ENCODE measurements around the gene TRIO.

Gene TRIO

DNA sequence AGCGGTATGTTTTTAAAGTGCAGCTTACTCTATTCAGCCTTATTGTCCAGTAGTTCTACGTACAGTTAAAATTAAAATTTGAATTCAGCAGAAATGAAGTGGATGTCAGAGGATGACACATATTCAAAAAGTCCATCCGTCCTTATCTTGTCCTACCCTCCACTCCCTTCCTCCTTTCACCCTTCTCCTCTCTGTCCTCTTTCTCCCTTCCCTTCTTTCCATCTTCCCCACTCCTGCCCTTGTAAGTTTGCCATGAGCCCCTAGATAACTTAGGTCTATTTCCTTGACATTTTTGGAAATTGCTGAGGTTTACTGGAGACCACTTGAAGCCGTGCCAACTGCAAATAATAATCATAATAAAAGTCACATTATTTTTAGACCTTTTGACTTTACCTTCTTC lies 67.6 kb downstream of the TRIO start:
- Histone ChIP-seq H3K4me3 (no peak overlapping the region), H3K27me3 (ENCODE audit: low read depth) (no peaks in the 10 kb centered on the region), H3K36me3 (replicated peaks) (no peaks in the 10 kb centered on the region), H3K4me1 (peaks cover 12% of the 10 kb centered on the region), H3K9me3 (no peaks in the 10 kb centered on the region)
- DNase-seq (ENCODE audit: low spot score in 2 of 2) = no peak
- in situ Hi-C loops (cut with MboI; ENCODE audit: low sequenced_read_pairs) = no loop called here

DNA sequence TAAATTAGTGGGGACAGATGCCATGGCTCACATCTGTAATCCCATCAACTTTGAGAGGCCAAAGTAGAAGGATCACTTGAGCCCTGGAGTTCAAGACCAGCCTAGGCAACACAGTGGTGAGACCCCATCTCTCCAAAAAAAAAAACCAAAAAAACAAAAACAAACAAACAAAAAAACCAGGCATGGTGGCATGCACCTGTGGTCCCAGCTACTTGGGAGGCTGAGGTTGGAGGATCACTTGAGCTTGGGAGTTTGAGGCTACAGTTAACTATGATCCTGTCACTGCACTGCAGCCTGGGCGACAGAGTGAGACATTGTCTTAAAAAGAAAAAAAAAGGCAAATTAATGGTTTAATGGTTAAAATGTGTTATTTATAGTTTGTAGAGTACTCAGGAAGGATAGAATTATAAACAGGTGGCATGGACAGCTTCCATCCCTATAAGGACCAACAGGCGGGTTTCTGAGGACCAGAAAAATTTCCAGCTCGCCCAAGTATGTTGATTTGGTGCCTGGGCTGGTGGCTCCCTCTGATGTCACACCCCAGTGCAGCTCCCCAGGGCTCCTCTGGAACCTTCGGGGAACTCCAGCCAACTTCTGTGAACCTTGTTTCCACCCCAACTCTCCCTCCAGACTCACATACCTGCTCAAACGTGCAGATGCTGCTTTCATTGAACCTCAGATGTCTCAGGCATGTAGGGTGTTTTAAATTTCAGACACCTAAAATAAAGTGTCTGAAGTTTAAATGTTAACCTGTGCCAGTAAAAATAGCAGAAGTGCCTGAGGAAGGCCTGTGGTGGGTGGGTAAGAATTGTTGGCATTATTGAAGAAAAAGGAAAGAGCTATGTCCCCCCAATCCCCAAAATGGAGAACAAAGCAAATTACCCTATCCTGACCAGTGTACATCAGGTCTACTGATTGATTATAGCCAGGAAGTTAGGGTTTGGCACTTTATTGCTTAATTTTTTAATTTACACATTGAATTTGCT lies 69.0 kb downstream of the TRIO start:
- Histone ChIP-seq H3K9me3 (no peaks in the 10 kb centered on the region), H3K27me3 (ENCODE audit: low read depth) (no peaks in the 10 kb centered on the region), H3K4me3 (no peak overlapping the region), H3K4me1 (peaks cover 17% of the 10 kb centered on the region), H3K36me3 (replicated peaks) (no peaks in the 10 kb centered on the region)
- DNase-seq (ENCODE audit: low spot score in 2 of 2) = no peak
- in situ Hi-C loops (cut with MboI; ENCODE audit: low sequenced_read_pairs) = no loop called here

DNA sequence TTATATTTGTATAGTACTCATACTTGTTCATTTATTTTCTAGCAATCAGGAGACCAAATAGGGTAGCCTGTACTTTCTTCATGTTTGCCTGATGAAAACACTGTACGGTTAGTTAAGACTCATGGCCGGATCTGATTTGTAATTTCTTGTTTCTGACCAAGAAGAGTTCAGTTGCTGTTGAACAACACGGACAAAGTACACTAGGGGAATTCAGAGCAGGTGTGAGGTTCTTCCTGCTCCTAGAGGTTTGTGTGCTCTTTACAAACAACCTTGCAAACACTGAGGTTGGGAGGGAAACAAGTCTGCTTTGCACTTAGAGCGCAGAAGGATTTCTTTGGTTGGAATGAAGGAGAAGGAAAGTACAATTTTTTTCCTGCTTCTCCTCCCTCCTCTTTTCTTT lies 69.7 kb downstream of the TRIO start:
- Histone ChIP-seq H3K27me3 (ENCODE audit: low read depth) (no peaks in the 10 kb centered on the region), H3K4me1 (peaks cover 17% of the 10 kb centered on the region), H3K4me3 (no peak overlapping the region), H3K36me3 (replicated peaks) (no peaks in the 10 kb centered on the region), H3K9me3 (no peaks in the 10 kb centered on the region)
- in situ Hi-C loops (cut with MboI; ENCODE audit: low sequenced_read_pairs) = no loop called here
- DNase-seq (ENCODE audit: low spot score in 2 of 2) = no peak

DNA sequence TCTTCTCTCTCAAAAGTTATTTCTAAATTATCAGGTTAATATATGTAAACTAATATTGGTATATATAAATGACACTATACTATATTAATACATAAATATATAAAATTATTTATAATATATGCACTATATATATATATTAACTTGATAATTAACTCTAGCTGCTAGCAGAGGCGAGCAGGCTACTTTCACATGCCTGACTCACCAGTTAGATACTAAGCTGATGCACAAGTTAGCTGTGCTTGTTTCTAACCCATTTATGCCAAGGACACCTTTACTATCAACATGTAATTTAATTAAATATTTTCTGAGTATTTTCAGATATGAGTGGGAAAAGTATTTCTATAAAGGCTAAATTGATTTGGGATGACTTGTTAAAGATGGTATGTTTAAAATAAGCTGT lies 70.1 kb downstream of the TRIO start:
- H3K4me3 ChIP-seq = no peak overlapping the region
- no peaks in the 10 kb centered on the region for H3K27me3 ChIP-seq (ENCODE audit: low read depth)
- in situ Hi-C loops (cut with MboI; ENCODE audit: low sequenced_read_pairs) = no loop called here
- no peaks in the 10 kb centered on the region for H3K9me3 ChIP-seq
- H3K4me1 ChIP-seq = peaks cover 17% of the 10 kb centered on the region
- no peak for DNase-seq (ENCODE audit: low spot score in 2 of 2)
- H3K36me3 ChIP-seq (replicated peaks) = no peaks in the 10 kb centered on the region

DNA sequence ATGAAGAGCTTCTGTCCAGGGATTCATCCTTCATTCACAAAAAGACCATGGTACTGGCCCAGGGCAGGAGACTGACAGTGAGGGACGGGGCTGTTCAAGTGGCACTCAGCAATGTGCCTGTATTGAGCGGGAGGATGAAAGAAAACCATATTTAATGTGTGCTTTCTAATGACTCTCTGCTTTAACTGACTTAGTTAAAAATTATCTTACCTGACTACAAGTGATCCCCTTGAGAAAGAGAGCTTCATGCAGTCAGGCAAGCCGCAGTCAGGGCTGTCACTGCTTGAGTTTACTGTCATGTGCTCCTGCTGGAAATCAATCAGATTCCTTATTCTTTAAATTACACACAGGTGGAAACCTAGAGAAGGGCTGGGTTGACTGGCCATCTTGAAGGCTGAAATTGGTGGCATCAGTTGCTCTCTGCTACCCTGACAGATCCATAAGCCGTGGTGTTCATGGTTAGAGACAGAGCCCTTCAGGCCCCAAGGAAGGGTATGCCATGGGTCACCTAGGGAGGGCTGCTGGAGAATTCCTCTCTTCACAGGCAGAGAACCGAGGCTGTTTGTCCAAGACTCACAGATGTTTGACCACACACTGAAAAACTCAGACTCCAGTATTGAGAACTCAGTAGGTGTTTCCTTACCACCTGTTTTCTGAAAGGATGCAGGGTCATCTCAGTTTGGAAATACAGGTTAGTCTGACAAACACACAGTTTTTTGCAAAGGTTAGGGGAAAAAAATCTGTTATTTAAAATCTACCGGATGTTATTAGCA lies 70.9 kb downstream of the TRIO start:
- no peak for DNase-seq (ENCODE audit: low spot score in 2 of 2)
- Histone ChIP-seq H3K9me3 (no peaks in the 10 kb centered on the region), H3K36me3 (replicated peaks) (no peaks in the 10 kb centered on the region), H3K4me3 (no peak overlapping the region), H3K27me3 (ENCODE audit: low read depth) (no peaks in the 10 kb centered on the region), H3K4me1 (peaks cover 17% of the 10 kb centered on the region)
- in situ Hi-C loops (cut with MboI; ENCODE audit: low sequenced_read_pairs) = no loop called here

DNA sequence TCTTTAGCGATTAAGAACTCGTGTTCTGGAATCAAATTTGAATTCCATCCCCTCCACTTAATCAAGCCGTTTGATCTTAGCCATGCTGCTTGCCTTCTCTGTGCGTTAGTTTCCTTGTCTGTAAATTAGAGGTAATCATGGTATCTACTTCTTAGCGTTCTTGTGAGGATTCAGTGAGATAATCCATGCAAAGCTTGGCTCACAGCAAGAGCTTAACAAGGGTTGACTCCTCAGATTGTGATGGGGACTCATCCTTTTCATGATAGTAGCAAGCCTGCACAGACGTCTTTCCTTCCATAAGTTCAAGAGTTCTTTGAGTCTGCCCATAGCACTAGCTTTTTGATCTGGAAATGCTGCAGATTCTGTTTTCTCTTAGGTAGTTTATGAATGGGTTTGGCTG lies 72.8 kb downstream of the TRIO start:
- in situ Hi-C loops (cut with MboI; ENCODE audit: low sequenced_read_pairs) = no loop called here
- Histone ChIP-seq H3K4me1 (peaks cover 17% of the 10 kb centered on the region), H3K9me3 (no peaks in the 10 kb centered on the region), H3K4me3 (no peak overlapping the region), H3K36me3 (replicated peaks) (no peaks in the 10 kb centered on the region), H3K27me3 (ENCODE audit: low read depth) (no peaks in the 10 kb centered on the region)
- DNase-seq (ENCODE audit: low spot score in 2 of 2) = no peak

DNA sequence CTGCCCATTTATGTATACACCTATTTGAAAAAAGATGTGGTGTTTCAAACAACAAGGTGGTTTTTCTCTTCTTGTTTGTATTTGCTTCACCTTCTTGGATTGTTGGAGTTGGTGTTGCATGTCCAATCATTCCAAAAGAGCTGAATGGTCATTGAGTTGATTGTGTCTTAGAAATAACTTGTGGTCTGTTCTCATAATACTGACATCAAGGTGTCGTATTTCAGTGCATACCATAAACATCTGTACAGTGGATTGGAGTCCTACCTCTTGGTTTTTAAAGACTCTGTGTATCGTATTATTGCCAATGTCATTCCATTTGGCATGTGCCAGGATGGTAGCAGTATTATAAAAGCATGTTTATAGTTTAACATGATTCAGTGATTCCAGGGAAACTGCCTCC lies 73.2 kb downstream of the TRIO start:
- in situ Hi-C loops (cut with MboI; ENCODE audit: low sequenced_read_pairs) = no loop called here
- no peaks in the 10 kb centered on the region for H3K27me3 ChIP-seq (ENCODE audit: low read depth)
- DNase-seq (ENCODE audit: low spot score in 2 of 2) = no peak
- H3K36me3 ChIP-seq (replicated peaks) = no peaks in the 10 kb centered on the region
- peaks cover 17% of the 10 kb centered on the region for H3K4me1 ChIP-seq
- no peak overlapping the region for H3K4me3 ChIP-seq
- H3K9me3 ChIP-seq = no peaks in the 10 kb centered on the region

DNA sequence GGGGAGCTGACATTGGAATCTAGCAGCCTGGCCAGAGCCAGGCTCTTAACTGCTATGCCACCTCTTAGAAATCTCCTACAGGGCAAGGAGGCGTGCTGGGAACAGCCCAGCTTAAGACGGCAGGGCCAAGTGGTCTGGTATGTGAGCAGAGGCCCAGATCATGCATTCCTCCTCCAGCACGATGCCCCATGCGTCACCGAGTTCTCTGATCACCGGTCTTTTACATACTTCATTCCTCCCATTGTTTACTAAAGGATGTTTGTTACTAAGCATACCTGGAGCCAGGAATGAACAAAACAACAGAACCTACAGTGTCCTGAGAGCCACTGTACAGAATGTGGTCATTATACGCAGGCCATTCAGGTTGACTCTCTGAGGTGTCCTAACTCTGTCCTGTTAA lies 73.8 kb downstream of the TRIO start:
- in situ Hi-C loops (cut with MboI; ENCODE audit: low sequenced_read_pairs) = no loop called here
- H3K27me3 ChIP-seq (ENCODE audit: low read depth) = no peaks in the 10 kb centered on the region
- no peaks in the 10 kb centered on the region for H3K9me3 ChIP-seq
- no peak for DNase-seq (ENCODE audit: low spot score in 2 of 2)
- H3K4me3 ChIP-seq = no peak overlapping the region
- peaks cover 17% of the 10 kb centered on the region for H3K4me1 ChIP-seq
- no peaks in the 10 kb centered on the region for H3K36me3 ChIP-seq (replicated peaks)

DNA sequence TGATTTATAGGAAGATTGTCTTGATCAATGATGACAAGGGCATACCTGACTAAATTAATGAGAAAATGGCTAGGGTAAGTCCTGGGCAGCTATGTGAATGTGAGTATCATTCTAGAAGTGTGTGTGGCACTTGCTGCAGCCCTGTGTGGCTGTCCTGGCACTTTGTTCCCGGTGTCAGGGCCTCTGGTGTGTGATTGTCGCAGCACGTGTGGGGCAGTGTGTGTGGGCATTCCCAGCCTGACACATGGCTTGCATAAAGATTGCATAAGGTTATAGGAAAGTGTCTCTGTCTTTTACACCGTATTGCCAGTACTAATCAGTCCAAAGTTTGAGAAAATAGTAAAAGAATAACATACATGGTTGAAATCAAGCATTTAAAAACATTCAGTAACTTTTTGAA lies 74.4 kb downstream of the TRIO start:
- no peaks in the 10 kb centered on the region for H3K9me3 ChIP-seq
- H3K4me3 ChIP-seq = no peak overlapping the region
- in situ Hi-C loops (cut with MboI; ENCODE audit: low sequenced_read_pairs) = no loop called here
- H3K36me3 ChIP-seq (replicated peaks) = no peaks in the 10 kb centered on the region
- H3K4me1 ChIP-seq = peaks cover 17% of the 10 kb centered on the region
- no peak for DNase-seq (ENCODE audit: low spot score in 2 of 2)
- no peaks in the 10 kb centered on the region for H3K27me3 ChIP-seq (ENCODE audit: low read depth)

DNA sequence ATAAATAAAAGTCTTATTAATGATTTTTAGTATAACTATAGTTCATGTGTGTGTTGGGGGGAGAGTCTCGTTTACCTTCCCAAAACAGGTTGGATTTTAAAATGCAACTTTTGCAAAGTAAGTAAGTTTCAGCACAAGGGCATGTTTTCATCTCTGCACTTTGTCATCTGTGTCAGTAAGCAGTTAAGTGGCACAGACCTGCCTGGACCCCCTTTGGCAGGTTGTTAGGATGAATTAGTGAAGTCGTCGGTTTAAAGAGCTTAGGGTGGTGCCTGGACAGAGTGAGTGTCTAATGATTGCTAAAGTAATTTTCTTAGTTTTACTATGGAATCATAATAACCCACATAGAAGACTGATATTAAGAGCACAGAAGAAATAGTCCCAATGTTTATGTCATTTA lies 74.9 kb downstream of the TRIO start:
- Histone ChIP-seq H3K27me3 (ENCODE audit: low read depth) (no peaks in the 10 kb centered on the region), H3K36me3 (replicated peaks) (no peaks in the 10 kb centered on the region), H3K9me3 (no peaks in the 10 kb centered on the region), H3K4me3 (no peak overlapping the region), H3K4me1 (peaks cover 17% of the 10 kb centered on the region)
- no peak for DNase-seq (ENCODE audit: low spot score in 2 of 2)
- in situ Hi-C loops (cut with MboI; ENCODE audit: low sequenced_read_pairs) = no loop called here

DNA sequence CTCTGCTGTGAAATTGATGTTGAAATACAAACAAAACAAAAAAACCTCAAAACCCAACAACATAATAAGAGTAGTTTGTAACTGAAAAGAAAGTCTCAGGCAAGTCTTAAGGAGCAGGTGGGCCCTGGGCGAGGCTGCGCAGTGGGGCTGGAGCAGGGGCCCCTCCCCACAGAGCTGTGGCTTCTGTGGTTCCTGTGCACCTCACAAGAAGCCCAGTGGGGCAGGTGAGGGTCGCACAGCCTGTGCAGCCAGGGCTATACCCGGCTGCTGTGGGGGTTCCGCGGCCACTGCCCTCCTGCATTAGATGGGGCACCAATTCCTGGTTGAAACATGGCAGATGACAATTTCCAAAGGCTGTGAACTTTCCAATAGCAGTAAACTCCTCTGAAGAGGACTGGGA lies 75.3 kb downstream of the TRIO start:
- no peak for DNase-seq (ENCODE audit: low spot score in 2 of 2)
- H3K4me1 ChIP-seq = peaks cover 17% of the 10 kb centered on the region
- H3K27me3 ChIP-seq (ENCODE audit: low read depth) = no peaks in the 10 kb centered on the region
- no peaks in the 10 kb centered on the region for H3K36me3 ChIP-seq (replicated peaks)
- no peaks in the 10 kb centered on the region for H3K9me3 ChIP-seq
- in situ Hi-C loops (cut with MboI; ENCODE audit: low sequenced_read_pairs) = no loop called here
- no peak overlapping the region for H3K4me3 ChIP-seq

DNA sequence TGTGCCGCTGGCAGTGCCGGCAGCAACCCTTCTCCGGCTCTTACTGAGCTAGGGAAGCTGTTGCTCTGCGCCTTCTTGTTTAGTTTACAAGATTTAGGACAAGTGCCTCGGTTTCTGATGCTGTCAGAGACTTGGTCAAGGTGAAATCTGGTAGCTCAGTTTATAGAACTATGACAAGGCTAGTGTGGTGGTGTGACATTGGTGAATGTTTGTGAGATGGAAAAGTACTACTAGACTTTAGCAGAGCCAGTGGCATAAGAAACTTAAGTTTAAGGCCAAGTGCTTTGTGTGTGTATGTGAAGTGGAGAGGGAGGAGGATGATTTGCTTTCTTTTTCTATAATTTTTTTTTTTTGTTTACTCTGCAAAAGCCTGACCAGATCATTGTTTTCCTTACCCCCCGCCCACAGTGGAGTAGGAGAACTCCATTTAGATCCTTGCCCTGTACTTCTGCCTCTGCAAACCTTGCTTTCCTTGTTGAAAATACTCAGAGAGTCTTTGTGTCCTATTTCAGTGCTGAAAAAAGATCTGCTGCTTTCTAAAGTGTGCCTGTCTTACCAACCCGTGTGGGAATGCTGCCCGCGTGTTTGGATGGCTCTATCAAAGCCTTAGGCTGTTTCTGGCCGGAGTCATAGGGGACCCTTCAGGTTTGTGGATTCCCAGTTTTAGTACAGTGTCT lies 75.9 kb downstream of the TRIO start:
- Histone ChIP-seq H3K9me3 (no peaks in the 10 kb centered on the region), H3K4me3 (no peak overlapping the region), H3K27me3 (ENCODE audit: low read depth) (no peaks in the 10 kb centered on the region), H3K36me3 (replicated peaks) (no peaks in the 10 kb centered on the region), H3K4me1 (peaks cover 17% of the 10 kb centered on the region)
- no peak for DNase-seq (ENCODE audit: low spot score in 2 of 2)
- in situ Hi-C loops (cut with MboI; ENCODE audit: low sequenced_read_pairs) = no loop called here

DNA sequence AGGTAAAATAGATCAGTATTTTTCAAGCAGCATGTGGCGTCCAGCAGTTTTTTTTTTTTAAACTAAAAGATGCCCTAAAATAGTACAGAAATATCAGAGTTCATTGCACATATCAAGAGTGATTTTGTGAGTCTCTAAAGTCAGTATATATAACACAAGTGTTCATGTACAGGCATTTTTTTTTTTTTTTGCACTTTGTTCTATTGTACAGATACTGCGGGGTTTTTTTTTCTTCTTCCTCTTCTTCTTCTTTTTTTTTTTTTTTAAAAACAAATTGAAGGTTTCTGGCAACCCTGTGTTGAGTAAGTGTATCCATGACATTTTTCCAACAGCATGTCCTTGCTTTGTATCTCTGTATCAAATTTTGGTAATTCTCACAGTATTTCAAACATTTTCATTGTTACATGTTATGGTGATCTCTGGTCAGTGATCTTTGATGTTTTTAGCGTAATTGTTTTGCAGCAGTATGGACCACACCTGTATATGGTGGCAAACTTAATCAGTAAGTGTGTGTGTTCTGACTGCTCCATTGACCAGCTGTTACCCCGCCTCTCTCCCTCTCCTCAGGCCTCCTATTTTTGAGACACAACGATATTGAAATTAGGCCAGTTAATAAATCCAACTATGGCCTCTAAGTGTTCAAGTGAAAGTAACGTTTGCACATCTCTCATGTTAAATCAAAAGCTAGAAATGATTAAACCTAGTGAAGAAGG lies 76.8 kb downstream of the TRIO start:
- Histone ChIP-seq H3K9me3 (no peaks in the 10 kb centered on the region), H3K27me3 (ENCODE audit: low read depth) (no peaks in the 10 kb centered on the region), H3K4me1 (peaks cover 13% of the 10 kb centered on the region), H3K4me3 (no peak overlapping the region), H3K36me3 (replicated peaks) (no peaks in the 10 kb centered on the region)
- DNase-seq (ENCODE audit: low spot score in 2 of 2) = no peak
- in situ Hi-C loops (cut with MboI; ENCODE audit: low sequenced_read_pairs) = no loop called here

Measured in HAP-1 (cell line).